H1 (cell line): ENCODE data around the gene PGAM4. TPM values are rescaled to one million over a fixed set of nuclear protein-coding genes. Genes with fewer than 3 reads are reported as not detected.

Source experiments
- CTCF ChIA-PET: fragments of 300-600 bp; sonication (Branson Sonifier 250); formaldehyde crosslinking; loops from one replicate; lab custom pipeline; 2021; ENCODE audit not compliant: partially characterized antibody; lab: Charles Lee
- POLR2A ChIA-PET: fragments of 300-600 bp; sonication (Branson Sonifier 250); formaldehyde crosslinking; loops from one replicate; lab custom pipeline; 2021; ENCODE audit warnings: inconsistent platforms; ENCODE audit not compliant: partially characterized antibody; lab: Charles Lee
- DNase-seq, 2 experiments: peaks; one replicate each; pipeline versions ENCODE4 v3.0.0 to v3.0.0-alpha.2; 2010 to 2022; ENCODE audit warnings: low spot score in 2 of 2, low read depth in 1 of 2, mixed read lengths in 1 of 2
- FAIRE-seq: peaks from 2 replicates; lab custom pipeline; 2011; peaks lifted over from hg19 to GRCh38; lab: Jason Lieb, UNC
- H2AFZ ChIP-seq: 2 replicates; pipeline ENCODE4 v1.8.1; 2012; ENCODE audit warnings: low read length, inconsistent platforms
- H2AK5ac ChIP-seq: 2 replicates; pipeline ENCODE4 v1.6.1; 2013; ENCODE audit warnings: low read depth, low read length
- H2BK120ac ChIP-seq: replicated peaks from 2 replicates; pipeline ENCODE3; 2013; ENCODE audit warnings: low read depth, low read length, inconsistent platforms
- H2BK12ac ChIP-seq: 2 replicates; pipeline ENCODE4 v1.6.1; 2013; ENCODE audit warnings: low read depth, low read length
- H2BK15ac ChIP-seq: 2 replicates; pipeline ENCODE4 v1.6.1; 2013; ENCODE audit warnings: low read length
- H2BK20ac ChIP-seq: 2 replicates; pipeline ENCODE4 v1.6.1; 2013; ENCODE audit warnings: low read length
- H2BK5ac ChIP-seq: 2 replicates; pipeline ENCODE4 v1.6.1; 2013; ENCODE audit warnings: low read depth, low read length
- H3K14ac ChIP-seq: 2 replicates; pipeline ENCODE4 v1.6.1; 2013; ENCODE audit warnings: inconsistent platforms; ENCODE audit not compliant: insufficient read length
- H3K18ac ChIP-seq: 2 replicates; pipeline ENCODE4 v1.6.1; 2013; ENCODE audit warnings: low read length; ENCODE audit errors: extremely low read depth
- H3K23ac ChIP-seq: 2 replicates; pipeline ENCODE4 v1.6.1; 2013; ENCODE audit warnings: inconsistent platforms; ENCODE audit not compliant: insufficient read length
- H3K23me2 ChIP-seq: 2 replicates; pipeline ENCODE4 v1.6.1; 2013; ENCODE audit warnings: low read depth, low read length
- H3K27ac ChIP-seq: 2 replicates; pipeline ENCODE4 v1.6.1; 2011; ENCODE audit warnings: low read depth, low read length, inconsistent platforms
- H3K27me3 ChIP-seq, 4 experiments: replicated peaks in 1 of 4; 1 replicate in 1 of 4; 2 replicates in 3 of 4; pipeline versions ENCODE4 v1.6.1 to v1.8.1; 2011 to 2013; ENCODE audit warnings: low read length in 3 of 4, mild to moderate bottlenecking in 3 of 4, inconsistent platforms in 2 of 4, mixed read lengths in 2 of 4, moderate library complexity in 1 of 4; ENCODE audit not compliant: control insufficient read depth in 3 of 4, insufficient read depth in 3 of 4; ENCODE audit errors: extremely low read depth in 1 of 4
- H3K36me3 ChIP-seq, 4 experiments: 2 replicates each; pipeline versions ENCODE4 v1.6.1 to v1.8.1; 2011 to 2013; ENCODE audit warnings: mild to moderate bottlenecking in 4 of 4, low read length in 3 of 4, moderate library complexity in 2 of 4, control low read depth in 1 of 4, inconsistent platforms in 1 of 4; ENCODE audit not compliant: insufficient read depth in 4 of 4, control insufficient read depth in 2 of 4
- H3K4ac ChIP-seq: replicated peaks from 2 replicates; pipeline ENCODE3; 2013; ENCODE audit warnings: low read length, low read depth, mixed read lengths, inconsistent platforms; ENCODE audit not compliant: insufficient read length
- H3K4me1 ChIP-seq, 4 experiments: replicated peaks in 1 of 4; 1 replicate in 1 of 4; 2 replicates in 3 of 4; pipeline versions ENCODE4 v1.6.1 to v1.8.1; 2011 to 2013; ENCODE audit warnings: low read length in 3 of 4, inconsistent platforms in 2 of 4, mixed read lengths in 1 of 4; ENCODE audit not compliant: insufficient read depth in 4 of 4, control insufficient read depth in 3 of 4
- H3K4me2 ChIP-seq, 2 experiments: 2 replicates each; pipeline versions ENCODE4 v1.6.1 to v1.8.1; 2011 to 2013; ENCODE audit warnings: low read depth in 2 of 2, low read length in 2 of 2, control low read depth in 1 of 2, inconsistent platforms in 1 of 2, mild to moderate bottlenecking in 1 of 2; ENCODE audit not compliant: insufficient read depth in 1 of 2
- H3K4me3 ChIP-seq, 4 experiments: fragments of 200-600, 300-600 bp in 1 of 4; sonication (generic), shearing (Covaris generic), sonication (Bioruptor Twin) in 1 of 4; 2 replicates each; pipeline versions ENCODE4 v1.5.1 to v1.8.1; 2011 to 2016; ENCODE audit warnings: low read length in 4 of 4, low read depth in 3 of 4, control low read depth in 2 of 4, inconsistent platforms in 2 of 4, mild to moderate bottlenecking in 2 of 4, mixed read lengths in 1 of 4, moderate library complexity in 1 of 4; ENCODE audit not compliant: insufficient read depth in 2 of 4; ENCODE audit errors: extremely low read depth in 1 of 4
- H3K56ac ChIP-seq: replicated peaks from 2 replicates; pipeline ENCODE3; 2013; ENCODE audit warnings: low read depth, mild to moderate bottlenecking, mixed read lengths, low read length, inconsistent platforms; ENCODE audit not compliant: insufficient read length
- H3K79me1 ChIP-seq: 2 replicates; pipeline ENCODE4 v1.6.1; 2013; ENCODE audit warnings: low read depth, low read length, control low read depth
- H3K79me2 ChIP-seq, 2 experiments: 2 replicates each; pipeline versions ENCODE4 v1.6.1 to v1.8.1; 2012 to 2013; ENCODE audit warnings: low read length in 2 of 2, mild to moderate bottlenecking in 2 of 2, inconsistent platforms in 1 of 2; ENCODE audit not compliant: insufficient read depth in 2 of 2, control insufficient read depth in 1 of 2
- H3K9ac ChIP-seq, 4 experiments: replicated peaks in 1 of 4; 1 replicate in 1 of 4; 2 replicates in 3 of 4; pipeline versions ENCODE4 v1.6.1 to v1.8.1; 2011 to 2013; ENCODE audit warnings: low read depth in 3 of 4, low read length in 3 of 4, control low read depth in 2 of 4, mild to moderate bottlenecking in 2 of 4, moderate library complexity in 2 of 4, inconsistent platforms in 1 of 4; ENCODE audit errors: extremely low read depth in 1 of 4
- H3K9me3 ChIP-seq, 2 experiments: 2 replicates each; pipeline versions ENCODE4 v1.6.1 to v1.8.1; 2012 to 2013; ENCODE audit warnings: mild to moderate bottlenecking in 2 of 2, moderate library complexity in 2 of 2, control low read depth in 1 of 2, inconsistent platforms in 1 of 2, low read depth in 1 of 2, low read length in 1 of 2, mixed read lengths in 1 of 2; ENCODE audit not compliant: insufficient read depth in 2 of 2
- H4K20me1 ChIP-seq, 2 experiments: replicated peaks in 1 of 2; 2 replicates each; pipeline versions ENCODE3 to v1.8.1; 2011 to 2013; ENCODE audit warnings: inconsistent platforms in 2 of 2, low read length in 2 of 2, mild to moderate bottlenecking in 1 of 2; ENCODE audit not compliant: insufficient read depth in 2 of 2, control insufficient read depth in 1 of 2
- H4K5ac ChIP-seq: 2 replicates; pipeline ENCODE4 v1.6.1; 2013; ENCODE audit warnings: low read length, low read depth, mixed read lengths, inconsistent platforms; ENCODE audit not compliant: insufficient read length
- H4K8ac ChIP-seq: 2 replicates; pipeline ENCODE4 v1.8.0; 2013; ENCODE audit warnings: mild to moderate bottlenecking, moderate library complexity, low read length, inconsistent platforms; ENCODE audit not compliant: insufficient read depth; ENCODE audit errors: extremely low read depth
- H4K91ac ChIP-seq: replicated peaks from 2 replicates; pipeline ENCODE3; 2013; ENCODE audit warnings: low read length, mixed read lengths, inconsistent platforms; ENCODE audit not compliant: insufficient read length
- CHD1 ChIP-seq: IDR thresholded peaks from 2 replicates; pipeline ENCODE4 v1.6.1; 2012; ENCODE audit warnings: low read depth, low read length, improper control_type of control experiment
- CREB1 ChIP-seq: IDR thresholded peaks from 2 replicates; pipeline ENCODE4 v1.6.1; 2012; ENCODE audit warnings: inconsistent platforms
- HDAC2 ChIP-seq, 2 experiments: fragments of 300-600 bp in 1 of 2; sonication (generic) in 1 of 2; IDR thresholded peaks; 2 replicates each; pipeline ENCODE4 v1.6.1; 2011 to 2012; ENCODE audit warnings: low read depth in 2 of 2, low read length in 2 of 2, mild to moderate bottlenecking in 2 of 2, moderate library complexity in 2 of 2, borderline replicate concordance in 1 of 2, inconsistent platforms in 1 of 2
- NRF1 ChIP-seq: IDR thresholded peaks from 2 replicates; pipeline ENCODE4 v1.6.1; 2011; ENCODE audit warnings: mild to moderate bottlenecking, low read depth, low read length, improper control_type of control experiment
- POLR2A ChIP-seq, 2 experiments: IDR thresholded peaks; 1 replicate in 1 of 2; 2 replicates in 1 of 2; pipeline ENCODE4 v1.6.1; 2011; ENCODE audit warnings: low read depth in 2 of 2, low read length in 2 of 2, mild to moderate bottlenecking in 2 of 2; ENCODE audit errors: control extremely low read depth in 1 of 2
- WGBS, 2 experiments: shearing (Covaris generic) in 1 of 2; methylation state at CpG; one replicate each; pipeline versions ENCODE4 v1.1.6 to v1.1.7; 2013 to 2015; ENCODE audit warnings: low lambda C conversion rate in 2 of 2, mixed read lengths in 2 of 2, inconsistent platforms in 1 of 2, low coverage in 1 of 2, missing lambda C conversion rate in 1 of 2; ENCODE audit not compliant: insufficient replicate concordance in 2 of 2, insufficient coverage in 1 of 2, insufficient read length in 1 of 2; ENCODE audit errors: extremely low coverage in 1 of 2, missing lambda C conversion rate in 1 of 2; 5-methylcytosine and 5-hydroxymethylcytosine counted together
- polyA plus RNA-seq, 7 experiments: library from polyadenylated mRNA; depleted of rRNA in 3 of 7; stranded (reverse) in 5 of 7; unstranded in 2 of 7; fragments of >200 nt in 5 of 7; fragments of 200-250 nt in 2 of 7; gene quantifications; 1 replicate in 5 of 7; 2 replicates in 1 of 7; 4 replicates in 1 of 7; pipeline versions ENCODE4 v1.2.1 to v1.2.3, GENCODE V29; 2011 to 2013; ENCODE audit warnings: missing spikeins in 2 of 7, mixed read lengths in 2 of 7
- total RNA-seq: library from RNA; stranded (reverse); fragmentation: NEBNext Ultra II Directional; extraction: Animal tissue kit (Norgen Biotek cat#: 25700); gene quantifications from 2 replicates; pipeline ENCODE4 v1.2.1, GENCODE V29; 2021
- TF ChIP-seq, protein P1 (sequence below): IDR thresholded peaks from 2 replicates; pipeline ENCODE4 v1.6.1; 2011; ENCODE audit warnings: low read depth, mild to moderate bottlenecking, low read length; ENCODE audit not compliant: insufficient read depth

PGAM4 gene
- total and polyA plus RNA-seq, 2 of the 8 experiments (the other 6 are each of a cell fraction or from before 2014, with no cell fraction given), result 0.54 to 0.56 TPM

DNA sequence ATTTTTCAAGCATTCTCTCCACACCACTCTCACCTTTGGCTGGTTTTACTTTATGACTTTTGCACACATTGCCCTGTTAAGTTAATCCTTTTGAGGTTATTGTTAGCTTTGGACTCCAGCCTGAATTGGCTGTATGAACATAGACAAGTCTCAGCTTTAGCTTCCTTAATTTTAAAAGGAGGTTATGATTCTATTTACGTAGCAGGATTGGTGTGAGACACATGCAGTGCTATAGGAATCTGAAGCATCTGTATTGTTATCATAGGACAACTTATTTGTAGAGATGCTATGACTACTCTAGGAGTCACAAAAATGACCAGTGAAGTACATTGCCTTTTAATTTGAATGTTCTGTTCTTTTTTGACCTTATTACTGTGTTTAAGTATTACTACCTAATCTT, 15.7 kb downstream of the PGAM4 start:
- Histone ChIP-seq H4K20me1 (no peaks in the 10 kb centered on the region), H3K79me1 (no peaks in the 10 kb centered on the region), H4K5ac (no peak overlapping the region), H3K9me3 (no peaks in the 10 kb centered on the region), H3K4me1 (no peaks in the 10 kb centered on the region), H3K9ac (no peak overlapping the region), H2AK5ac (no peak overlapping the region), H3K27ac (no peak overlapping the region), H3K36me3 (no peaks in the 10 kb centered on the region), H3K56ac (no peak overlapping the region), H2BK5ac (no peak overlapping the region), H3K4me3 (no peak overlapping the region), H3K27me3 (no peaks in the 10 kb centered on the region), H3K79me2 (no peaks in the 10 kb centered on the region), H4K91ac (no peak overlapping the region), H2BK20ac (no peak overlapping the region), H4K8ac (no peak overlapping the region), H2AFZ (no peak overlapping the region), H2BK120ac (no peak overlapping the region), H2BK15ac (no peak overlapping the region), H3K4ac (no peak overlapping the region), H3K4me2 (no peak overlapping the region), H3K23me2 (no peaks in the 10 kb centered on the region), H3K18ac (no peak overlapping the region), H2BK12ac (no peak overlapping the region), H3K23ac (no peak overlapping the region), H3K14ac (no peak overlapping the region)
- FAIRE-seq (peak; percentile 13), DNase-seq (no peak)
- ChIA-PET CTCF (no interaction called here), POLR2A (no interaction called here)
- WGBS, 2 experiments, result 69% methylated on average over 1 of the region's 1 CpG; no CpG with 5 or more reads in 1 of the 2 experiments
- TF ChIP-seq CREB1 (no peak), NRF1 (no peak), POLR2A (IDR thresholded peaks at IDR 0.05; ENCODE audit: control extremely low read depth in 1 of 2, low read depth in 2 of 2, low read length in 2 of 2) (no peak), CHD1 (no peak), HDAC2 (IDR thresholded peaks at IDR 0.05; ENCODE audit: borderline replicate concordance in 1 of 2, low read depth in 2 of 2, low read length in 2 of 2) (no peak)
- TF ChIP-seq, protein P1, sequence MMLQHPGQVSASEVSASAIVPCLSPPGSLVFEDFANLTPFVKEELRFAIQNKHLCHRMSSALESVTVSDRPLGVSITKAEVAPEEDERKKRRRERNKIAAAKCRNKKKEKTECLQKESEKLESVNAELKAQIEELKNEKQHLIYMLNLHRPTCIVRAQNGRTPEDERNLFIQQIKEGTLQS, result no peak
